ENCODE data around the gene WDSUB1.

Gene WDSUB1

GRCh38 chr2:159209341-159210306 lies 76.9 kb downstream of the WDSUB1 start:
- H3K9me3 ChIP-seq (replicated peaks in 1 of 11) = no peaks in the 10 kb centered on the region
- H3K27ac ChIP-seq = peak overlapping the region in 2 of 11 experiments; percentile 8 to 43; a peak in 1 of 22 replicates
- H3K9ac ChIP-seq = no peak overlapping the region
- H4K20me1 ChIP-seq = no peaks in the 10 kb centered on the region
- H3K36me3 ChIP-seq = no peaks in the 10 kb centered on the region
- peak overlapping the region in 10 of 11 experiments; percentile 12 to 66 (median 50); a peak in 18 of 22 replicates for H3K4me2 ChIP-seq
- H3K4me3 ChIP-seq = no peak overlapping the region
- no peaks in the 10 kb centered on the region for H3K27me3 ChIP-seq
- no peak for TF ChIP-seq Cebpa-rat (IDR thresholded peaks at IDR 0.05)
- peaks cover 15 to 66% (median 41%) of the 10 kb centered on the region in 10 experiments for H3K4me1 ChIP-seq

- H3K27ac ChIP-seq = no peak overlapping the region
- H4K20me1 ChIP-seq = no peaks in the 10 kb centered on the region
- no peak overlapping the region for H3K9ac ChIP-seq
- no peak overlapping the region for H3K4me3 ChIP-seq
- no peaks in the 10 kb centered on the region for H3K36me3 ChIP-seq
- no peak for TF ChIP-seq Cebpa-rat (IDR thresholded peaks at IDR 0.05)
- H3K4me2 ChIP-seq = peak overlapping the region in 3 of 11 experiments; percentile 48 to 65 (median 63); a peak in 4 of 22 replicates
- H3K4me1 ChIP-seq = peaks cover 15 to 60% (median 41%) of the 10 kb centered on the region in 10 experiments
- H3K27me3 ChIP-seq = no peaks in the 10 kb centered on the region
- no peaks in the 10 kb centered on the region for H3K9me3 ChIP-seq (replicated peaks in 1 of 11)
Observed at GRCh38 chr2:159208438-159208837, 78.1 kb downstream of the WDSUB1 start.

- H3K4me1 ChIP-seq = peaks cover 8 to 44% (median 26%) of the 10 kb centered on the region in 10 experiments
- no peaks in the 10 kb centered on the region for H3K27me3 ChIP-seq
- H3K4me2 ChIP-seq = peak overlapping the region in 2 of 11 experiments; percentile 5 to 26; a peak in 3 of 22 replicates
- H4K20me1 ChIP-seq = no peaks in the 10 kb centered on the region
- H3K4me3 ChIP-seq = no peak overlapping the region
- H3K9me3 ChIP-seq (replicated peaks in 1 of 11) = no peaks in the 10 kb centered on the region
- H3K36me3 ChIP-seq = no peaks in the 10 kb centered on the region
- H3K9ac ChIP-seq = no peak overlapping the region
- no peak for TF ChIP-seq Cebpa-rat (IDR thresholded peaks at IDR 0.05)
- no peak overlapping the region for H3K27ac ChIP-seq
Observed at GRCh38 chr2:159206736-159207380, 79.6 kb downstream of the WDSUB1 start.

- Histone ChIP-seq H3K9ac (no peak overlapping the region), H3K27me3 (no peaks in the 10 kb centered on the region), H3K4me2 (no peak overlapping the region), H3K27ac (no peak overlapping the region), H3K4me1 (peaks cover 0 to 32% (median 8%) of the 10 kb centered on the region in 10 experiments; a peak in 17 of 20 replicates), H4K20me1 (no peaks in the 10 kb centered on the region), H3K4me3 (no peak overlapping the region), H3K9me3 (replicated peaks in 1 of 11) (no peaks in the 10 kb centered on the region), H3K36me3 (no peaks in the 10 kb centered on the region)
- TF ChIP-seq Cebpa-rat (IDR thresholded peaks at IDR 0.05) = no peak
Observed at GRCh38 chr2:159204381-159205144, 81.9 kb downstream of the WDSUB1 start.

GRCh38 chr2:159202568-159203071 lies 83.9 kb downstream of the WDSUB1 start:
- Histone ChIP-seq H3K36me3 (no peaks in the 10 kb centered on the region), H3K4me2 (no peak overlapping the region), H3K27ac (no peak overlapping the region), H3K9me3 (replicated peaks in 1 of 11) (no peaks in the 10 kb centered on the region), H3K4me3 (no peak overlapping the region), H4K20me1 (no peaks in the 10 kb centered on the region), H3K27me3 (no peaks in the 10 kb centered on the region), H3K9ac (no peak overlapping the region), H3K4me1 (peaks cover 0 to 19% (median 0%) of the 10 kb centered on the region in 10 experiments; a peak in 5 of 20 replicates)
- no peak for TF ChIP-seq Cebpa-rat (IDR thresholded peaks at IDR 0.05)

- Histone ChIP-seq H4K20me1 (no peaks in the 10 kb centered on the region), H3K4me1 (peaks cover 0 to 11% (median 0%) of the 10 kb centered on the region in 10 experiments; a peak in 3 of 20 replicates), H3K9me3 (replicated peaks in 1 of 11) (no peaks in the 10 kb centered on the region), H3K27ac (no peak overlapping the region), H3K36me3 (no peaks in the 10 kb centered on the region), H3K4me2 (0 out of 22 replicates have a peak overlapping the region, but pooled peaks of 2 of the 11 experiments have one; percentile 11), H3K27me3 (no peaks in the 10 kb centered on the region), H3K4me3 (no peak overlapping the region), H3K9ac (no peak overlapping the region)
- no peak for TF ChIP-seq Cebpa-rat (IDR thresholded peaks at IDR 0.05)
Observed at GRCh38 chr2:159201360-159202063, 85.0 kb downstream of the WDSUB1 start.

- H3K27me3 ChIP-seq = no peaks in the 10 kb centered on the region
- H3K36me3 ChIP-seq = no peaks in the 10 kb centered on the region
- peaks cover 0 to 12% (median 0%) of the 10 kb centered on the region in 10 experiments; a peak in 3 of 20 replicates for H3K4me1 ChIP-seq
- TF ChIP-seq Cebpa-rat (IDR thresholded peaks at IDR 0.05) = no peak
- no peaks in the 10 kb centered on the region for H3K9me3 ChIP-seq (replicated peaks in 1 of 11)
- no peak overlapping the region for H3K27ac ChIP-seq
- no peaks in the 10 kb centered on the region for H4K20me1 ChIP-seq
- H3K4me2 ChIP-seq = no peak overlapping the region
- H3K4me3 ChIP-seq = no peak overlapping the region
- no peak overlapping the region for H3K9ac ChIP-seq
Observed at GRCh38 chr2:159200498-159200897, 86.0 kb downstream of the WDSUB1 start.

- Histone ChIP-seq H3K27ac (no peak overlapping the region), H3K4me3 (no peak overlapping the region), H3K9me3 (replicated peaks in 1 of 11) (no peaks in the 10 kb centered on the region), H3K27me3 (no peaks in the 10 kb centered on the region), H3K36me3 (no peaks in the 10 kb centered on the region), H3K4me2 (no peak overlapping the region), H3K4me1 (peaks cover 0 to 12% (median 0%) of the 10 kb centered on the region in 10 experiments; a peak in 3 of 20 replicates), H3K9ac (no peak overlapping the region), H4K20me1 (no peaks in the 10 kb centered on the region)
- TF ChIP-seq Cebpa-rat (IDR thresholded peaks at IDR 0.05) = no peak
Observed at GRCh38 chr2:159199761-159200465, 86.6 kb downstream of the WDSUB1 start.

Measured in BLaER1 treated with 17β-estradiol and CSF1 and Interleukin-3, amounts not matched to agents 10 nM and 100 nM (cell line).